GM19467 (cell line): ENCODE measurements around the gene DYNC1H1.

ENCODE experiments used
- ATAC-seq: cut with Tn5 transposase; IDR thresholded peaks from one replicate; pipeline ENCODE4 v1.9.1; 2021; ENCODE audit warnings: mild to moderate bottlenecking, moderate library complexity; ENCODE audit not compliant: unreplicated experiment

DYNC1H1 gene

GRCh38 chr14:101988377-101988776 lies 24.0 kb downstream of the DYNC1H1 start:
- no peak for ATAC-seq

- no peak for ATAC-seq
Observed at GRCh38 chr14:101991352-101991751, 27.0 kb downstream of the DYNC1H1 start.

- ATAC-seq: peak; percentile 66
Observed at GRCh38 chr14:101992708-101993107, 28.3 kb downstream of the DYNC1H1 start.

GRCh38 chr14:101997429-101998336 lies 33.3 kb downstream of the DYNC1H1 start:
- ATAC-seq: no peak

GRCh38 chr14:102000902-102001301 lies 36.5 kb downstream of the DYNC1H1 start:
- ATAC-seq: no peak

- ATAC-seq: no peak
Observed at GRCh38 chr14:102005336-102005735, 41.0 kb downstream of the DYNC1H1 start.

- ATAC-seq: no peak
Observed at GRCh38 chr14:102007916-102008418, 43.6 kb downstream of the DYNC1H1 start.

GRCh38 chr14:102008891-102009290 lies 44.5 kb downstream of the DYNC1H1 start:
- no peak for ATAC-seq

- no peak for ATAC-seq
Observed at GRCh38 chr14:102011631-102012030, 47.3 kb downstream of the DYNC1H1 start.

GRCh38 chr14:102012336-102012735 lies 48.0 kb downstream of the DYNC1H1 start:
- ATAC-seq: no peak

- ATAC-seq: no peak
Observed at GRCh38 chr14:102013669-102014200, 49.4 kb downstream of the DYNC1H1 start.

- no peak for ATAC-seq
Observed at GRCh38 chr14:102015045-102015685, 50.8 kb downstream of the DYNC1H1 start.

- ATAC-seq: no peak
Observed at GRCh38 chr14:102015771-102016170, 51.4 kb downstream of the DYNC1H1 start.

- ATAC-seq: no peak
Observed at GRCh38 chr14:102016420-102017090, 52.2 kb downstream of the DYNC1H1 start.

GRCh38 chr14:102018251-102018650 lies 53.9 kb downstream of the DYNC1H1 start:
- ATAC-seq: no peak

- no peak for ATAC-seq
Observed at GRCh38 chr14:102019006-102019540, 54.7 kb downstream of the DYNC1H1 start.

GRCh38 chr14:102020058-102020971 lies 55.9 kb downstream of the DYNC1H1 start:
- ATAC-seq: no peak

- ATAC-seq: no peak
Observed at GRCh38 chr14:102026934-102027333, 62.6 kb downstream of the DYNC1H1 start.

GRCh38 chr14:102027951-102028350 lies 63.6 kb downstream of the DYNC1H1 start:
- no peak for ATAC-seq

GRCh38 chr14:102028733-102029132 lies 64.4 kb downstream of the DYNC1H1 start:
- ATAC-seq: no peak
